ENCODE measurements around the gene PSMD9.
A peak's percentile ranks its signal among the peaks of the same experiment; 100 is the strongest.
"Not testable (repeated sequence)": the region's sequence is repeated elsewhere in the genome, so short reads cannot be mapped to it uniquely, and the experiment has no call there.

Gene PSMD9, protein sequence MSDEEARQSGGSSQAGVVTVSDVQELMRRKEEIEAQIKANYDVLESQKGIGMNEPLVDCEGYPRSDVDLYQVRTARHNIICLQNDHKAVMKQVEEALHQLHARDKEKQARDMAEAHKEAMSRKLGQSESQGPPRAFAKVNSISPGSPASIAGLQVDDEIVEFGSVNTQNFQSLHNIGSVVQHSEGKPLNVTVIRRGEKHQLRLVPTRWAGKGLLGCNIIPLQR

DNA sequence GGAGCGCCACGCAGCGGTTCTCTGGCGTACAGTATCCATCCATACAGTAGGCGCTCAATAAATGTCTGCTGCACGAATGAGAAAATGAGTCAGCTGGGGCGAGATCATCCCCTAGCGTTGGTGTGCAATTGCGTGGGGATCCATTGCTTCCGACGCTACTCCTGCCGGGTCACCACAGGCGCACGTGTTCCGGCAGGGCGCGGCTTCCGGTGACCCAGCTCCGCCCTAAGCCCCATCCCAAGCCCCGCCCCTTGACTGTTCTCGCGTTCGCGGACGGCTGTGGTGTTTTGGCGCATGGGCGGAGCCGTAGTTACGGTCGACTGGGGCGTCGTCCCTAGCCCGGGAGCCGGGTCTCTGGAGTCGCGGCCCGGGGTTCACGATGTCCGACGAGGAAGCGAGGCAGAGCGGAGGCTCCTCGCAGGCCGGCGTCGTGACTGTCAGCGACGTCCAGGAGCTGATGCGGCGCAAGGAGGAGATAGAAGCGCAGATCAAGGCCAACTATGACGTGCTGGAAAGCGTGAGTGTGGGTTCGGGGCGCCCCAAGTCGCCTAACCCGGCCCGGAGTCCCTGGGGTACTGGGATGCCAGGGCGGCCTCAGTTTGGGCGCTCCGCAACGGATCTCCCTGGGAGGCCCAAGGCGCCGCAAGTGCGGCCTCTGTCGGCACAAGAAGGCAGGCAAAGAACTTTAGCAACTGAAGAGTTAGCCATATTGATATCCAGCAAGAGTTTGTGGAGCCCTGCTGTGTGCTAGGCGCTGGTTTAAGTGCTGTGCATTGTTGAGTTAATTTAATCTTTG is at the start of gene PSMD9:
TSS of gene PSMD9 (plus strand) at position 313 of the 796 bp plus-strand sequence. CDS start at position 380, 67 bp downstream.
- DNase-seq: peak; percentile 72

DNA sequence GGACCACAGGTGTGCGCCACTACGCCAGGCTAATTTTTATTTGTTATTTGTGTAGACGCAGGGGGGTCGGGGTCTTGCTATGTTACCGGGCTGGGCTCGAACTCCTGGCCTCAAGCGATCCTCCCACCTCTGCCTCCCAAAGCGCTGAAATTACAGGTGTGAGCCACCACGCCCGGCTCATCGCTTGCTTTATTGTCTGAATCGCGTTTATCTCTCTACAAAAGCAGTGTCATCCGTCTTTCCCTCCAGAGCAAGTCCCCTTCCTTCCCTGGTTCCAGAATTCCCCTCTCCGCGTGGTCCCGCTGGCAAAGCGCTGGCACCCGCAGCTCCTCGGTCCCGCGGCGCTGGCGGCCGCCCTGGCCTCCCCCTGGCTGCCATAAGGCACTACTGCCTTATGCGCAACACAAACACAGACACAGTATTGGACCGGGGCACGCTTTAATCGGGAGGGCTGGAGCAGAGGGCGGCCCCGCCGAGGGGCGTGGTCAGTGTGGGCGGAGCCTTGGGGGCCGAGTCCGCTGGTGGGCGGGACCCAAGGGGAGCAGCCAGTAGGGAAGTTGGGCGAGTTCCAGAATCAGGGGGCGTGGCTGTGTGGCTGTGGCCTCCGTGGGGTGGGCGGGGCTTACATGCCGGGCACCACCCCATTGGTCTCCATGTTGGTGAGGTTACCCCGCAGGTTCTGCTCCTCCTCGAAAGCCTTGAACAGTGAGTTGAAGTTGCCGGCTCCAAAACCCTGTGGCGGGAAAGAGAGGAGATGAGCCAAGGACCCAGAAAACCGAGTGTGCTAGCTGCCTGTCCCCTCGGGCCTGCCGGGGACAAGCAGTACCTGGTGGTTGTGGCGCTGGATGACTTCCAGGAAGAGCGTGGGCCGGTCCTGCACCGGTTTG is 49.2 kb upstream of the PSMD9 start:
- DNase-seq: peak; percentile 86

DNA sequence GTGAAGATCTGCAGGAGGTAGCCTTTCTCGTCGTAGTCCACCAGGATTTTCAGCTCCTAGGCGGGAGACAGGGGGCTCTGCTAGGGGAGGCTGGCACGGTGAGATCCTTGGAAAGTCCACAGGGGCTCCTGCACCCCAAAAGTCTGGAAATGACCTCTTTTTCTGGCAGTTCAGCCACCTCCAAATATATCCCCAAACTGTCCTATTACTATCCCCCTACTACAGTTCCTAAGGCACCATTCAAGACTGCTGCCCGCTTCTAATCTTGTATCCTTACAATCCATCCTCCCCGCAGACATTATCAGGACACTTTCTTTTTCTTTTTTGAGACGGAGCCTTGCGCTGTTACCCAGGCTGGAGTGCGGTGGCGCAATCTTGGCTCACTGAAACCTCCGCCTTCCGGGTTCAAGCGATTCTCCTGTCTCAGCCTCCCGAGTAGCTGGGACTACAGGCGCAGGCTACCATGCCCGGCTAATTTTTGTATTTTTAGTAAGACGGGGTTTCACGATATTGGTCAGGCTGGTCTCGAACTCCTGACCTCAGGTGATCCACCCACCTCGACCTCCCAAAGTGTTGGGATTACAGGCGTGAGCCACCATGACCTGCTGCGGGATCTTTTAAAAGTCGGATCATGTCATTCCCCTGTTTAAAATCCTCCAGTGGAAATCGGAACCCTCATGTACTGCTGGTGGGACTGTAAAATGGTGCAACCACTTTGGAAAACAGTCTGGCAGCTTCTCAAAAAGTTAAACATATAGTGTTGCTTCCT is 48.4 kb upstream of the PSMD9 start:
- no peak for DNase-seq

DNA sequence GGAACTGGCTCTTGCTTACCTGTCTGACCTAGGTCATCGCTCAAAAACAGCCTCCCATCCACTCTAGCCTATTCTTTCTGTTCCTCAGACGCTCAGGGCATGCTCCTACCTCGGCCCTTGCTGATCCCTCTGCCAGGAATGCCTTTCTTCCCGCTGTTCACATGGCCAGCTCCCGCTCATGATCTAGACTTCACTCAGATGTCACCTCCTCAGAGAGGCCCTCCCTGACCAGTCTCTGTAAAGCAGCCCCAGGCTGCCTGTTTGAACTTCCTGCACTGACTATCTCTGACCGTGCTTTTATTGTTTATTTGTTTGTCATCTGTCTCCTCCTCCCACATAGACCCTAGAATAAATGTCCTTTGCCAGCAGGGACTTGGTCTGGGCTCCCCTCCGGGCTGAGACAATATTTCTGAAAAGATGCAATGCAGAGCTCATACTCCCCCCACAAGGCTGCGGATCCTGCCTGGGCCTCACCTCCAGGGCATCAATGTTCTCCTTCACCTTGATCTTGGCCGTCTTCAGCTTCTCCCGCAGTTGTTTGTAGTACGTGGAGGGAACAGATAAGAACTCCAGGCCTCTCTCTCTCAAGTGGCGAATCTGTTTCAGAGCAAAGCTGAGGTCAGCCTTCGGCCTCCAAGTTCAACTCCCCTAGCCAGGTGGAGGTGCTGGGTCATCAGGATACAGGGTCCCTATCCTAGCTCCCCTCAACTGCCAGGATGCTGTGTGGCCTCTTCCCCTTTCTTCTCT is 45.2 kb upstream of the PSMD9 start:
- no peak for DNase-seq

DNA sequence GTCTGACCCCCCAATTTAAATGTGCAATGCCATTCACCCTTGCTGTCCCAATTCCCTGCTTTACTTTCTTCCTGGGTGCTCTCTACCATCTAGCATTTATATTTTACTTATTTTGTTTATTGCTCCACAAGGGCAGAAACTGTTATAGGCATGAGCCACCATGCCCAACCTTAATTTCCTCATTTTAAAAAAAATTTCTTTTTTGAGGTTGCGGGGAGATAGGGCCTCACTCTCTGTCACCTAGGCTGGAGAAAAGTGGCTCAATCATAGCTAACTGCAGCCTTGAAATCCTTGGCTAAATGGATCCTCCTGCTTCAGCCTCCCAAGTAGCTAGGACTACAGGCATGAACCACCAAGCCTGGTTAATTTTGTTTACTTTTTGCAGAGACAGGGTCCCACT is 42.9 kb upstream of the PSMD9 start:
- no peak for DNase-seq

DNA sequence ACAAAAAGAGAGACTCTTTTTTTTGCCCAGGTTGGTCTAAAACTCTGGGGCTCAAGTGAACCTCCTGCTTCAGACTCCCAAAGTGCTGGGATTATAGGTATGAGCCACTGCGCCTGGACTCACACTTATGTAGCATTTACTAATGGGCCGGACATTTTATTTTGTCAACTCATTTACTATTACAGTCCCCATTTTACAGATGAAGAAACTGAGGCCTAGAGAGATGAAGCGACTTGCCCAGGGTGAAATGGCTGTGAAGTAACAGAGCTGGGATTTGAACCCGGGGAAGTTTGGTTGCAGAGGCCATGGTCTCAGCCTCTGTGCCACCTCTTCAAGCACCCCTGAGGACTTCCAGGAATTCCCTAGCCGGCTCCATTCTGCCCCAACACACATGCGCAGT is 39.4 kb upstream of the PSMD9 start:
- no peak for DNase-seq

DNA sequence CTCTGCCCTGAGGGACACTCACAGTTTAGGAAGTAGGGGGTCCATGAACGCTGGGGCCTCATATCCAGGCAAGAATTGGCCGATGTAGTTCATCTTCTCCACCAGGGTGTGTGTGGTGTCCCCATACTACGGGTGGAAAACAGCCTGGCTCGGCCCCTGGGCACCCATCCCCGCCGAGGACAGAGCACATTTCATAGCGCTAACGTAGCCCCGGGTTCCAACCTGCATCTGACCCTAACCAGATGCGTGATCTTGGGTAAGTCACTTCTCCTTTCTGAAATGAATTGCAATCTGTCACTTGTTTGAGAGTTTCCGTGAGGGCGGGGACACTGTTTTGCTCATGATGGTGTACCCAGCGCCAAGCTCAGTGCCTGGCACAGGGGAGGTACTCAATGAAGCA is 38.9 kb upstream of the PSMD9 start:
- no peak for DNase-seq

DNA sequence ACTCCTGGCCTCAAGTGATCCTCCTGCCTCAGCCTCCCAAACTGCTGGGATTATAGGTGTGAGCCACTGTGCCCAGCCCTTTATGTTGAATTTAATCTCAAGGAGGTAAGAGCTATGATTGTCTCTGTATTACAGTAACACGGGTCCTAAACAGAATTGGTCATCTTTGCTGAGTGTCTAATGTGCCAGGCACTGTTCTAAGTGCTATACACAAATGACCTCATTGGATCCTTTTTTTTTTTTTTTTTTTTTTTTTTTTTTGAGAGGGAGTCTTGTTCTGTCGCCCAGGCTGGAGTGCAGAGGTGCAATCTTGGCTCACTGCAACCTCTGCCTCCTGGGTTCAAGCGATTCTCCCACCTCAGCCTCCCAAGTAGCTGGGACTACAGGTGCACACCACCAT is 36.2 kb upstream of the PSMD9 start:
- DNase-seq: not testable (repeated sequence)

DNA sequence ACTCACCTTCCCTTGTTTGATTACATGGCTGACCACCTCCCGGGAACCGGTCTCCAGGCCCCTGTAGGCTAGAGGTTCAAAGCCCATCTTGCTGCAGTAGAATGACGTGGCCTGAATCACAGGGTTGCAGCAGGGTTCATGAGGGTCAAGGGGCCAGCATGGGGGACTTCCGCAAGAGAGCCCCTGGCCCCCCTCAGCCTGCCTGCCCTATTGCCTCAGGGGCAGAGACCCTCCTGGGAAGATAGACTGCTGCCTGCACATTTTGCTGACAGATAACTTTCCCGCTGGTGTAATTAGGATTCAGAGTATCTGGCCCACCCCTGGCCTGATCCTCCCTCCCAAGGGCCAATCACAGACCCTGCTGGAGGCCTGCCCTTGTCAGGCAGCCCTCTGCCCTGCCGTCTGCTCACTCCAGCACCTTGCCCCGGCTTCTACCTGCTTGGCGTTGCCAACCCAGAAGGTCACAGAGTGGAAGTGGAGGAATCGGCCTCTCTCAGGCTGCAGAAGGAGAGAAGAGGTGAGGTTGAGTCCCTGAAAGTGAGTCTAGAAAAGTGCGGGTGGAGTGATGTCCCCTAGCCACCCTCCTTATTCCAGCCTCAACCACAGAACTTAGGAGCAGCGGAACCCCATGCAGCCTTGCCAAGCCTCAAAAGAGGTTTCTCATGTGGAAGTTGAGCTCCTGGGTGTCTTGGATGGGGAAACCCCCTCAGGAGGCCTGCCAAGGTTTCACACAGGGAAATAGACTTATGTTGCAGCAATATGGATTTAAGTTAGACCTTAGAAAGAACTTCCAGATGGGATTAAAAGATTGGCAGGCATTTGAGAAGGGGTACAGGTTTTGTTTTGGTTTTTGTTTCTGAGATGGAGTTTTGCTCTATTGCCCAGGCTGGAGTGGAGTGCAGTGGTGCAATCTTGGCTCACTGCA is 31.0 kb upstream of the PSMD9 start:
- DNase-seq: no peak

DNA sequence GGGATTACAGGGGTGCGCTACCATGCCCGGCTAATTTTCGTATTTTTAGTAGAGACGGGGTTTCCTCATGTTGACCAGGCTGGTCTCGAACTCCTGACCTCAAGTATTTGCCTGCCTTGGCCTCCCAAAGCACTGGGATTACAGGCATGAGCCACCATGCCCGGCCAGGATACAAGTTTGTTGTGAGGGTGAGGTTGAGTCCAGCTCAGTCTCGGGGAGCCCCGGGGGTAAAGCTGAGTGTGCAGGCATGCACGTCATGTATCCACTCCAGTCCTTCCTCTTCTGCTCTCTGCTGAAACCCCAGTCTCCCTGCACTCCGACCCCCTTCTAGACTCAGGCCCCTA is 30.3 kb upstream of the PSMD9 start:
- DNase-seq: no peak

DNA sequence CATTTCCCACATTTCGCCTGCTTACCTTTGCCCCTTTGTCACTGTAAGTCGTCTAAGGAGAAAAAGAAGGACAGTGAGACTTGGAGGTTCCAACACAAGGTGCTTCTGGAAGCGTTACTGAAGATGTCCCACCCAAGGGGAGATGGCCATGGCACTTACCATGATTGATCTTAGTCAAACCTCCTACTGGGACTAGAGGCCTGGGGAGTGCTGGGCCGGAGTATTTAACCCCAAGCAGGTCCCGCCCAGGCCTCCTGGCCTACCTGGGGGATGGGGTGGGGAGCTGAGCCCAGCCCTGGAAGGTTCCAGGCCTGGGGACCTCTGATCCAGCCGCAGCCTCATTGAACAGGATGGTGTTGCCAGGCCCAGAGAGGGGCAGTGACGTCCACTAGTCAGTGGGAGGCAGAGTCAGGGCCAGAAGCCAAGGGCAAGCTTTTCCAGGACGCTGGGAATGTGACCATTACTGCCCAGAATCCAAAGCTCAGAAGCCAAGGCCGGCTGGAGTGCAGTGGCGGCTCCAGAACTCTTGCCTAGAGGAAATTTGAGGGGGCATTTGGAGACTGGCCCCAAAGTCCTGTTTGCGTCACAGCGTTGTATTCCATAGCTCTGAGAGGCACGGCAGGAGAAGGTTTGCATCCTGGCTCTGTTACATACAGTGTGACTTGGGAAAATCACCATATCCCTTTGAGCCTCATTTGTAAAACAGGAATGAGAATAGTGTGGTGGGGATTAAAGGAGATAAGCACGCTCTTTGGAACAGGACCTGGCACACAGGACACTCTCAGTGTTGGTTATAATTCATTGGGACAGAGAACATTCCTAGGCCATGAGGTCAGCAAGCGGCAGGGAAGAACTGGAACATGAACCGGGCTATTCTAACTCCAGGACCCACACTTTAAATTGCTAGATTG is 29.7 kb upstream of the PSMD9 start, which contains the start of gene HPD:
TSS of gene HPD (minus strand) at position 198 of the 911 bp plus-strand sequence. CDS start at position 162, 36 bp downstream.
- no peak for DNase-seq

DNA sequence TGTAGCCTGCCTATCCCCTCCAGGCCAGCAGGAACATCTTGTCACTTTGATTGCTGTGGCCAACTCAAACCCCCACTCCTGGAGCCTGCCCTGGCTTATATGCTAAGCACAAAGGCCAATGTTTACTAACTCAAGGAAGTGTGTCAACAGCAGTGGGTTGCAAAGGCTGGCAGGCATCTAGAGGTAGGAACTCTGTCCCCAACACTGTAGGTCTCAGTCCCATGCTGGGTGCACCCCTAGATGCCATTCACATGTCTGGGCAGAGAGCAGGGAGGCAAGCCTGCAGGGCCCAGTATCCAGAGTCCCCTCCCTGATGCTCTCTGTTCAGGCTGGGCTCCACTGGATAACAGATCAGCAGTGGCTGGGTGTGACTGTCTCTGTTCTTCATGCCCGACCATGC is 28.3 kb upstream of the PSMD9 start:
- no peak for DNase-seq

DNA sequence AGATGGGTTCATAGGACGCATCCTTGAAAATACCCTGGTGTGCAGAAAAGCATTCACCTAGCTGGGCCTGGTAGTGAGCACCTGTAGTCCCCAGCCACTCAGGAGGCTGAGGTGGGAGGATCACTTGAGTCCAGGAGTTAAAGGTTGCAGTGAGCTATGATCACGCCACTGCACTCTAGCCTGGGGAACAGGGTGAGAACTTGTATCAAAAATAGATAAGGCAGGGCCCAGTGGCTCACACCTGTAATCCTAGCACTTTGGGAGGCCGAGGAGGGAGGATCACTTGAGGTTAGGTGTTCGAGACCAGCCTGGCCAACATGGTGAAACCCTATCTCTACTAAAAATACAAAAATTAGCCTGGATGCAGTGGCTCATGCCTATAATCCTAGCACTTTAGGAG is 27.9 kb upstream of the PSMD9 start:
- DNase-seq: not testable (repeated sequence)

DNA sequence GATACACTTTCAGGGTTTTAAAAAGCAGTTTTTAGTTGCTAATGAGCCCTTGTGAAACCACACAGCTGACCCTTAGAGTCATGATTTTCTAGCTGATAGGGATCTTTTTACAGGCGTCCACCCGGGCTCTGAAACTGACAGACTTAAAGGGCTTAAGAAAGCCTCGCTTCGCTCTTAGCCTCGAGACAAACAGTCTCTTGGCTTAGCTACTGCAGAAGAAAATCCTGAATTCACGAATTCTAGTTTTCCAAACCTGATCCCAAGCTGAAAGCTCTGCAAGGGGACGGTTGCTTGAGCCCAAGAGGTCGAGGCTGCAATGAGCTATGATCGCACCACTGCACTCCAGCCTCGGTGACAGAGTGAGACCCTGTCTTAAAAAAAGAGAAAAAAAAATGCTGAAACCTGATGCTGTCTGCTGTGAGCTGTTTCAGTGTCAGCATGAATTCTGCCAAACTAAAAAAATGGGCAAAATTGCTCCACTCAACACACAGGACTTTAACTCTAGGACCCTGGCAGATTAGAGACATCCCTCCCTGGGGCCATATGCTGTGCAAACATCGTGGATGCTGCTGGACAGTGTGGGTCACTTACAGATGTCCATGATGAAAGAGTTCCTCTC is 26.8 kb upstream of the PSMD9 start:
- no peak for DNase-seq

DNA sequence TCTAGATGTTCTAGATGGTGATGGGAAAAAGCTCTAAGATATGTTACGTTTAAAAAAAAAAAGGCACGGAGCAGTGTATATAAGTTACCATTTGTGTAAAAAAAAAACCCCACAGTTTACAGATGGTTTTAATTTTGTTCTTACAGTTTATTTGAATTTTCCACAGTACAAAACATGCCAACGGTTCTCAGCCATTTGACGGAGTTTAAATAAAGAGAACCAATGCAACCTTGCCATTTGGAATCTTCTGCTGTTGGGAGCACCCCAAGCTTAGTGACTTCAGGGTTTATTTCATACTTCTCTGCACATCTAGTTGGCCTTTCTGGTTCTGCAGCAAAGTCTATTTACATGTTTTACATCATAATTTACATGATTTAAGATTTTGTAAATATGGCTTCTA is 22.3 kb upstream of the PSMD9 start:
- no peak for DNase-seq

DNA sequence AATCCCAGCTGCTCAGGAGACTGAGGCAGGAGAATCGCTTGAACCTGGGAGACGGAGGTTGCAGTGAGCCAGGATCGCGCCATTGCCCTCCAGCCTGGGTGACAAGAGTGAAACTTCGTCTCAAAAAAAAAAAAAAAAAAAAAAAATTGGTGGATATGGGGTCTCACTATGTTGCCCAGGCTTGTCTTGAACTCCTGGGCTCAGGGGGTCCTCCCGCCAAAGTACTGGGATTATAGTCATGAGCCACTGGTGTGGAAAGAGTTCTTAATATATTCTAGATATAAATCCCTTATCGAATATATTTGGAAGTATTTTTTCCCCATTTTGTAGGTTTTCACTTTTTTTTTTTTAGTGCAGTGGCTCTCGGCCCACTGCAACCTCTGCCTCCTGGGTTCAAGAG is 19.4 kb upstream of the PSMD9 start:
- DNase-seq: not testable (repeated sequence)

DNA sequence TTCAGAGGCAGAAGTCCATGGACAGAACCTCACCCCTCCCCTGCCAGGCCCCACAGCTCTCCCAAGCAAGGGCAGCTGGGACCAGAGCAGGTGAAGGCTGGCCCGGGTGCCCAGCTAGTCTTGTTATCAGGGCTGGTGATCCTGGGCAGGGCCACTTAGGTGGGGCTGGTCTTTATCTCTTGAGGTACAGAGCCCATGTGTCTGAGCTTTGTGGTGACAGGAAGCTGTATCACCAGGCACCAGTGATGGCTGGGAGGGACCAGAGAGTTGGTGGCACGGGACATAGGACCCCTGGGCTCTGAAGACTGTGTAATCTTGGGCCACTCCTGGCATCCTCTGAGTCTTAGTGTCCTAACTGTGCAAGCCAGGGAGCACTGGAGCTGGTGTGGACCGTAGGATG is 17.1 kb upstream of the PSMD9 start:
- DNase-seq: no peak

DNA sequence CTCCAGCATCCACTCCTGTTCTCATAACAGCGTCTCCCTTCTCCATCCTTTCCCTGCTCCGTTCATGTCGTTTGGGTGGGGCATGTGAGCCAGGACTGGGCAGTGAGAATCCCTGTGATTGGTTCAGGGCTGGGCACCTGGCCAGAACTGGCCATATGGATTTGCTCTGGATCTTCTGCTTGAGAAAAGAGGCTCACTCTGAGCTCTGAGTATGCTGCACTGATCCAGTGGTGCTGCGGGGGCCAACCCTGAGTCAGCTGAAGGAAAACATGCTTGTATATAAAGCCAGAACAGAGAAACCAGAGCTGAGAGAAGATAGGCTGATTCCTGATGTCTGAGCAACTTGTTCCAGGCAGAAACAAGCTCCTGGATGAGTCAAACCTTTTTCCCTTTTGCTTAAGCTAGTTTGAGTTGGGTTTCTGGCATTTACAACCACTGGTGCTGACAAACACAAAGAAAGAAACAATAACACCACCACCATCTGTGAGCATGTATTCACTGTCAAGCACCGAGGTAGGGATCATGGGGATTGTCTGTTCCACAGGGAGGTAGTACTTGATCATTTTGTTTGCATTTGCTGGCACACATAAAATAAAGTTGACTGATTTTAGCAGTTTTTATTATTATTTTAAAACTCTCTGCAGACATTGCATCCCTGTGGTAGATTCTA is 15.9 kb upstream of the PSMD9 start:
- DNase-seq: peak; percentile 61

DNA sequence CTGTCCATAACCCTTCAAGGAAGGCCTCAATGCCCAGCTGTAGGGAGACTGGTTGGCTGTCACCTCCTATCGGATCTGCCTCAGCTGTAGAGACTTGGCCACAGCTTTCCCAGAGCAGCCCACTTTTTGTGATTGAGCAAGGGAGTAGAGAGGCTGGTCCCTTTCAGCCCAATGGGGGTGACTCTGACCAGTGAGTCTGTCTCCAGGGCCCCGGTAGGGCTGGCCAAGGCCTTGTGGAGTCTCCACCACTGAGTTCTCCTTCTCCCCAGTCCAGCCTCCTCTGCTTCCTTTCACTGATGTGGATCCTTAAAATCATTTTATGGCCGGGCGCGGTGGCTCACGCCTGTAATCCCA is 15.4 kb upstream of the PSMD9 start:
- DNase-seq: no peak

Data from DMS 273 treated with DMSO at 0.1 percent for 48 hours (cell line).